ENCODE results near the gene CASS4. TPM values are rescaled to one million over a fixed set of nuclear protein-coding genes. Genes with fewer than 3 reads are reported as not detected.

CASS4 gene
- polyA plus RNA-seq, 2 of the 4 experiments (the other 2 are of a cell fraction) = 0.09 TPM

GRCh38 chr20:56467968-56468315 lies 55.9 kb downstream of the CASS4 start:
- no peaks in the 10 kb centered on the region for H3K9me3 ChIP-seq

DNA sequence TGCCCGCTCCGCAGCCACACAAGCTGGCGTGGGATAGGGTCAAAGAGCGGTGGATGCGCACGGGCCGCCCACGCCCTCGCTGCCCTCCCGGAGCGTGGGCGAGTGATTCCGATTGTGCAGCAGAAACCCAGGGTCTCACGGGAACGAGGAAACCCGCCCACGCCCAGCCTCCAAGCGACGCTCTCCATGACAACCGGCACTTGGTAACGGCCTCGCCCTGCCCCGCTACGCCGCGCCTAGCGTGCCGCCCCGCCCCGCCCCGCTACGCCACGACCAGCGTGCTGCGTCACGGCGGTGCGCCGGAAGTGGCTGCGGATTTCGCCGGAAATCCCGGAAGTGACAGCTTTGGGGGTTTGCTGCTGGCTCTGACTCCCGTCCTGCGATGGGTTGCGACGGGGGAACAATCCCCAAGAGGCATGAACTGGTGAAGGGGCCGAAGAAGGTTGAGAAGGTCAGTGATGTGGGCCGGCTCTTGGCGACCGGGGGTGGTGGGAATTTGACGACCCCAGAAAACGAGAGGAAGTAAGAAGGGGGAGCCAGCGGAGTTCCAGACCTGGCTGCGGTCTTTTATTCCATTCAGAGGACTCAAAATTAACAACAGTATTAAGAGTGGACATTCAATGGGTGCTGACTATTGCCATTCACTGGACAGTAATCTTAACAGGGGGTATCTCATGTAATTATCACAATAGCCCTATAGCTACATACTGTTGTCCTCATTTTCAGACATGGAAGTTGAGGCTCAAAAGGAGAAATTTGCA lies 56.4 kb downstream of the CASS4 start, which contains the start of gene RTF2:
RTF2 (plus strand) TSS at position 312 of the 761 bp plus-strand sequence; CDS start at position 383, 71 bp downstream.
- Histone ChIP-seq H3K27ac (peak within 1 kb of the TSS; percentile 78 to 92), H3K4me3 (peak within 1 kb of the TSS; percentile 62), H3K4me2 (peak within 1 kb of the TSS; percentile 95), H3K9me3 (no peaks in the 10 kb centered on the region), H3K4me1 (peaks cover 12% of the 10 kb centered on the region; the same call in 2 of the 3 replicates)
- FAIRE-seq = no peak
- peak; percentile 99 to 100 for ATAC-seq
- WGBS (ENCODE audit: missing lambda C conversion rate) = 3% methylated on average over 14 of the region's 55 CpGs
- POLR2A ChIA-PET = interaction anchor here (0.8 to 1.4 kb wide), 2 partner anchors 46 to 77 kb away, joined by 3 to 5 read pairs; partner anchors contain the start of genes AURKA and CSTF1
- DNase-seq (ENCODE audit: low read depth in 1 of 2, low spot score in 1 of 2) = peak; percentile 74 to 94
- CTCF ChIA-PET = interaction anchor here (0.9 kb wide), 1 partner anchor 505 kb away, joined by 3 read pairs; no protein-coding TSS in a partner anchor
- 0 out of 3 replicates have a peak, but pooled peaks have one; percentile 24 for TF ChIP-seq BCL3 (IDR thresholded peaks at IDR 0.05)
- TF ChIP-seq HOXB13 (CRISPR knock-in tag; IDR thresholded peaks at IDR 0.05; ENCODE audit: low read depth) = no peak
- no peak for TF ChIP-seq ZFP36 (IDR thresholded peaks at IDR 0.05; ENCODE audit: borderline replicate concordance, partially characterized antibody)
- TF ChIP-seq, protein P1, sequence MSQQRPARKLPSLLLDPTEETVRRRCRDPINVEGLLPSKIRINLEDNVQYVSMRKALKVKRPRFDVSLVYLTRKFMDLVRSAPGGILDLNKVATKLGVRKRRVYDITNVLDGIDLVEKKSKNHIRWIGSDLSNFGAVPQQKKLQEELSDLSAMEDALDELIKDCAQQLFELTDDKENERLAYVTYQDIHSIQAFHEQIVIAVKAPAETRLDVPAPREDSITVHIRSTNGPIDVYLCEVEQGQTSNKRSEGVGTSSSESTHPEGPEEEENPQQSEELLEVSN (IDR thresholded peaks at IDR 0.05; ENCODE audit: borderline replicate concordance, low read depth) = 0 out of 2 replicates have a peak, but pooled peaks have one; percentile 39
- TF ChIP-seq, protein P2, sequence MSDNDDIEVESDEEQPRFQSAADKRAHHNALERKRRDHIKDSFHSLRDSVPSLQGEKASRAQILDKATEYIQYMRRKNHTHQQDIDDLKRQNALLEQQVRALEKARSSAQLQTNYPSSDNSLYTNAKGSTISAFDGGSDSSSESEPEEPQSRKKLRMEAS (IDR thresholded peaks at IDR 0.05) = peak; percentile 69
- TF ChIP-seq RFX5 (IDR thresholded peaks at IDR 0.05) = peak; percentile 44; the same call in 1 of the 2 replicates
- TF ChIP-seq HEYL (CRISPR knock-in tag; IDR thresholded peaks at IDR 0.05) = no peak
- TF ChIP-seq TP53 (CRISPR knock-in tag; IDR thresholded peaks at IDR 0.05) = no peak
- peak in 1 of 2 experiments; percentile 15; a peak in 1 of 4 replicates for TF ChIP-seq CEBPB (IDR thresholded peaks at IDR 0.05)
- TF ChIP-seq KDM5A (IDR thresholded peaks at IDR 0.05) = peak; percentile 81
- TF ChIP-seq RNF2 (IDR thresholded peaks at IDR 0.05; ENCODE audit: borderline replicate concordance, low read depth) = no peak
- no peak for TF ChIP-seq CBX8 (IDR thresholded peaks at IDR 0.05)
- peak; percentile 57 for TF ChIP-seq POLR2A (IDR thresholded peaks at IDR 0.05; ENCODE audit: low read length)
- TF ChIP-seq CHD2 (IDR thresholded peaks at IDR 0.05; ENCODE audit: low read length, partially characterized antibody) = peak; percentile 60
- TF ChIP-seq FOSB (CRISPR knock-in tag; IDR thresholded peaks at IDR 0.05) = no peak
- TF ChIP-seq NR3C1 (IDR thresholded peaks at IDR 0.05) = no peak
- TF ChIP-seq MYC (IDR thresholded peaks at IDR 0.05; ENCODE audit: borderline replicate concordance, low read length) = no peak
- TF ChIP-seq NPAS2 (CRISPR knock-in tag; IDR thresholded peaks at IDR 0.05; ENCODE audit: borderline replicate concordance) = no peak
- peak; percentile 53 to 74; a peak in 3 of 5 replicates for TF ChIP-seq JUN (IDR thresholded peaks at IDR 0.05)
- TF ChIP-seq PHF8 (IDR thresholded peaks at IDR 0.05; ENCODE audit: borderline replicate concordance, low read depth) = peak; percentile 65; the same call in 1 of the 2 replicates
- TF ChIP-seq REST (IDR thresholded peaks at IDR 0.05) = peak; percentile 66
- TF ChIP-seq MAFK (IDR thresholded peaks at IDR 0.05; ENCODE audit: partially characterized antibody) = peak; percentile 41
- TF ChIP-seq RCOR1 (IDR thresholded peaks at IDR 0.05; ENCODE audit: low read depth, low read length) = no peak

More at GRCh38 chr20:56467968-56468315, 55.9 kb downstream of the CASS4 start:
- H3K4me1 ChIP-seq = peaks cover 12% of the 10 kb centered on the region; the same call in 2 of the 3 replicates
- WGBS (ENCODE audit: missing lambda C conversion rate) = 8% methylated on average over 7 of the region's 7 CpGs
- peak overlapping the region; percentile 78 to 92 for H3K27ac ChIP-seq
- ATAC-seq = peak; percentile 41 to 45; a peak in 5 of 6 replicates
- peak overlapping the region; percentile 89 for H3K4me2 ChIP-seq
- peak overlapping the region; percentile 62 for H3K4me3 ChIP-seq
- POLR2A ChIA-PET = interaction anchor here (0.8 to 1.4 kb wide), 2 partner anchors 45 to 76 kb away, joined by 3 to 5 read pairs; partner anchors contain the start of genes AURKA and CSTF1
- CTCF ChIA-PET = interaction anchor here (0.9 to 1.2 kb wide), 2 partner anchors 20 to 505 kb away, joined by 3 read pairs; no protein-coding TSS in a partner anchor
- TF ChIP-seq RAD21 (conservative IDR thresholded peaks at IDR 0.05 in 1 of 2, IDR thresholded peaks at IDR 0.05 in 1 of 2) (no peak), NFE2L2 (conservative IDR thresholded peaks at IDR 0.05; ENCODE audit: low read length) (no peak), RARB (CRISPR knock-in tag; IDR thresholded peaks at IDR 0.05) (no peak), CBX8 (IDR thresholded peaks at IDR 0.05) (no peak), MAFK (IDR thresholded peaks at IDR 0.05; ENCODE audit: partially characterized antibody) (no peak), KDM5A (IDR thresholded peaks at IDR 0.05) (no peak), ATOH8 (CRISPR knock-in tag; IDR thresholded peaks at IDR 0.05; ENCODE audit: low read depth) (no peak), MYC (IDR thresholded peaks at IDR 0.05; ENCODE audit: borderline replicate concordance, low read length) (no peak), TFCP2L1 (CRISPR knock-in tag; IDR thresholded peaks at IDR 0.05) (no peak), EHF (CRISPR knock-in tag; IDR thresholded peaks at IDR 0.05) (no peak), ZC3H11A (IDR thresholded peaks at IDR 0.05) (no peak), BHLHE40 (IDR thresholded peaks at IDR 0.05; ENCODE audit: low read depth, low read length) (no peak), FOXS1 (CRISPR knock-in tag; IDR thresholded peaks at IDR 0.05) (no peak)
- DNase-seq (ENCODE audit: low read depth in 1 of 2, low spot score in 1 of 2) = no peak
- FAIRE-seq = no peak
